D341Med (cell line): ENCODE data around the gene CENPM.

Source experiments
- DNase-seq: peaks from one replicate; pipeline ENCODE4 v3.0.0; 2012; ENCODE audit warnings: low spot score

CENPM gene

DNA sequence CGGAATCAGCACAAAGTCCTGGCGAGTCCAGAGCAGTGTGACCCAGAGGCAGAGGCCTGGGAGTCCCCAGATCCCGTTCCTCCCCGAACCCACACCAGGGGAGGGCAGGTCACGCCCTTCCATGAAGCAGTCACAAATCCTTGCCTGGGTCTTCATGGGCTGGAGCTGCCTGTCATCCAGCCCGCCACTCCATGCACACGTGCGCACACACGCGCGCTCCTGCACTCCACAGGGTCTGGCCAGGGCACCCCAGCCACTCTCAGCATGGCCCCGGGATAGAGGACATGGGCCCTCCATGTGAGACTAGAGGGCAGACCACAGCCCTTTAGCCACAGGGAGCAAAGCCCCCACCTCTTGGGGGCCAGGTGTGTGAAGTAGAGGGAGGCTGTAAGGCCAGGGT is 14.6 kb downstream of the CENPM start:
- DNase-seq = no peak

DNA sequence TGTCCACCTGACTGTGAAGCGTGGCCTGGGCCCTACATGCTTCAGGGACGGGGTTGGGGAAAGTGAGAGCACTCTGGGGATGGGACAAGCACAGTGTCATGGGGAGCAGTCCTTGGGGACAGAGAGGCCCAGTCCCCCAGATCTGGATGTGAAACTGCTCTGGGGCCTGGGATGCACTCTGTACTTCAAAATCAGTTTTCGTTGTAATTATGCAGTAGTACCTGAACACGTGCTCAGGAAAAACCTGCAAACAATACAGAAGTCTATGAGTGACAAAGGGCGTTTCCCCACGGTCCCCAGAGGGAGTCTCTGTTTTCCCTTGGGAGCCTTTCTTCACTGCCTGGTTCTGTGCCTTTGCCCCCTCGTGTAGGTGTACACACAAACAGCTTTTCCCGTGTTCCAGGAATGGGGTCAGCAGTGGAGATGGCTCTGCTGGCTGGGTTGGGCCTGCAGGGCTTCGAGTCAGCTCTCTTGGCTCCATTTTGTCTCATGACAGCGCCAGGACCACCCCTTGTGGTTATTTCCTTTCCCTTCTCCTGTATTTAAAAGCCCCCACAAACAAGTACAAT is 15.2 kb downstream of the CENPM start:
- DNase-seq = no peak

- DNase-seq = no peak
Measured at GRCh38 chr22:41929418-41929810, 17.5 kb downstream of the CENPM start.

- no peak for DNase-seq
Measured at GRCh38 chr22:41928593-41929417, 18.1 kb downstream of the CENPM start.

- DNase-seq = no peak
Measured at GRCh38 chr22:41927813-41928212, 19.1 kb downstream of the CENPM start.

DNA sequence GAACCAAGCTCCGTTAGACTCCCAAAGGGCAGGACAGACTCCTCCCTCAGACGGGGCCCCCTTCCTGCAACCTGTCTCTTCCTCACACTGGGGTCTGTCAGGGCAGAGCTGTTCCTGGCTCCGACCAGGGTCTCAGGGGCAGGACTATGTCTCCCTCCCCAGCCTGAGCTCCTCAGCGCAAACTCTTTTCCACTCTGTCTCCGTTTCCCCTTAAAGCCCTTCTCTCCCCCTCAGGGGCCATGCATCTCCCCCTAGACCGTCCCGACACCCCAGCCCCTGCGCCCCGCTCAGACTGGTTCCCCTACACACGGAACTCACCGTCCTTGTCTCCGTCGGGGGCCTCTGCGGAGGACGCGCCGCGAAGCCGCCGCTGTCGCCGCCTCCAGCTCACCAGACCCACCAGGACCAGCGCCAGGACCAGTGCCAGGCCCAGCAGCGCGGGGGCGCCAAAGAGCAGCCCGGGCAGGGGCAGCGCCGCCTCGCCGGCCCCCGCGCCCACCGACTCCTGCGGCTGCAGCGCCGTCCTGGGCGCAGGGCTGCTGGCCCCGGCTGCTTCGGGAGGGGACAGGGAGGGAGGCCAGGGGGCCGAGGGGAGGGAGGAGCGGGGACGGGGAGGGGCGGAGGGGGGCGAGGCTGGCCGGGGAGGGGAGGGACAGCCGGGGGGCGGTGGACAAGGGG is 21.0 kb downstream of the CENPM start:
- DNase-seq = peak; percentile 89

GRCh38 chr22:41923595-41924276 is 23.2 kb downstream of the CENPM start:
- no peak for DNase-seq

DNA sequence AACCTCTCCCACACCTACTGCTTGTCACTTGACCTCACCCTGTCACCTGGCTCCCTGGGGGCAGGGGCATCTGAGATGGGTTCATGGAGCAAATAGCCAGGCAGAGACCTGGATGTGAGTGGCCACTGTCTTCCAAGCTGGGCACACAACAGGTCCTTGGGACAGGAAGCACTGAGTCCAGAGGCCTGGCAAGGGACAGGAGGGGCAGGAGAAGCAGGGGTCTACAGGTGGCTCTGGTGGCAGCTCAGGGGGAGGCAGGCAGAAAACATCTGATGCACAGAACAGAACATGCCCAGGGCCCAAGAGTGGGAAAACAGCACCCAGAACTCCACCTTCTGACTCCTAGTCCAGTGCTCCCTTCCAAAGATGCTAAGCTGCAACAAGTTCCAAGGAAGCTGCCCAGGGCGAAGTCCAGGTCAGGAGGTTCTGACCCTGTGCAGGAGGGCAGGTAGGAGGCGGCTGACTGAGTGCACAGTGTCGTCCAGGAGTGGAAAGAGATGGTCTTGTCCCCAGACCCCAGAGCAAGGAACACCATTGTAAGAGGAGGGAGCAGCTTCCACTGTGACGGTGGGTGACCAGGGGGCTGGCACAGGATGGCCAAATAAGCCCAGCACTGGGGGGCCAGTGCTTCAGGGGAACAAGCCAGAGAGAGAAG is 23.9 kb downstream of the CENPM start:
- no peak for DNase-seq

DNA sequence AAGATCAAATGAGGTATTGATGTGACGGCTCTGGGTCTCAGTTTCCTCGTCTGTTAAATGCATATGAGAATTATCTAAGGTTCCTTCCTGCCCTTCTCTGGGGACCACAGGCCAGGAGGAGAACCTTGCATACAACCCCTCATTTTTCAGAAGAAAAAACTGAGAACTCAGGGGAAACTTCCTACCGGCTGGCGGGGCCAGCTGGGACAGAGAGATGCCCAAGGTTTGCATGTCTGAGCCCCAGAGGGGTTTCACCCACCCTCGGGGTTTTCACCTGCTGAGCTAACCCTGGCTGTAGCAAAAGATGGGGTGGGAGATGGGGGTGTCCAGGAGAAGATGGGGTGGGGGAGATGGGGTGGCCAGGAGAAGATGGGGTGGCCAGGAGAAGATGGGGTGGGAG is 24.6 kb downstream of the CENPM start:
- no peak for DNase-seq

DNA sequence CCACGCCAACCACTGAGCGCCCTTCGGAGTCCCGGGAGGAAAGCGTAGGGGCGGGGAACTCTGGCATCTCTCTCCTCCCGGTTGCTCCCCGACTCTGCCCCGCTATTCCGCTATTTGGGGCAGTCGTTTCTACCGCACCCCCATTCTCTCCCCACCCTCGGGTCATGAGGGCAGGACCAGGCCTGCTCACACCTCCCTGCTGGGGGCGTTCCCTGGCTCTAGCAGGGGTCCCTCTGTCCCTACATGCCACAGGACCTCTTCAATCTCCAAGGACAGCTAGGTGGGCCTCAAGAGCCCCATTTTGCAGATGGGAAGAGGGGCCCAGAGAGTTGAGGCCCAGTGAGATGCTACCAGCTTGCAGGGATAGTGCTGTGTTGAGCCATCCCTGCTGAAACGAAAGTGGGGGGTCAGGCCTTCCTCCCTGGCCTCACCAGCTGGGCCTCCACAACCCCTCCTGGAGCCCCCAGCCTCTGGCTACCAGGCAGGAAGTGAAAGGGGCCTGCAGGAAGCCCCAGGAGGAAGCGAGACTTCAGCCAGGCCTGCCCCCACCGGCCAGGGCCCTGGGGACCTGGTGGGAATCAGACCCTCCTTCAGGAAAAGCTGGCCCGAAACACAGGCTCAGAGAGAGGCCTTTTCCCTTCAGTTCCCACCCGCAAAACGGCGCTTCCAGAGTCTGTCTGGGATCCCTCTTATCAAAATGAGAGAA is 26.5 kb downstream of the CENPM start:
- no peak for DNase-seq

GRCh38 chr22:41919357-41920224 is 27.4 kb downstream of the CENPM start:
- DNase-seq = peak; percentile 67

- DNase-seq = peak; percentile 75
Measured at GRCh38 chr22:41917903-41918791, 28.8 kb downstream of the CENPM start.

- no peak for DNase-seq
Measured at GRCh38 chr22:41917375-41917902, 29.5 kb downstream of the CENPM start.

GRCh38 chr22:41916745-41917358 is 30.1 kb downstream of the CENPM start:
- no peak for DNase-seq

GRCh38 chr22:41915786-41916493 is 31.0 kb downstream of the CENPM start:
- no peak for DNase-seq

DNA sequence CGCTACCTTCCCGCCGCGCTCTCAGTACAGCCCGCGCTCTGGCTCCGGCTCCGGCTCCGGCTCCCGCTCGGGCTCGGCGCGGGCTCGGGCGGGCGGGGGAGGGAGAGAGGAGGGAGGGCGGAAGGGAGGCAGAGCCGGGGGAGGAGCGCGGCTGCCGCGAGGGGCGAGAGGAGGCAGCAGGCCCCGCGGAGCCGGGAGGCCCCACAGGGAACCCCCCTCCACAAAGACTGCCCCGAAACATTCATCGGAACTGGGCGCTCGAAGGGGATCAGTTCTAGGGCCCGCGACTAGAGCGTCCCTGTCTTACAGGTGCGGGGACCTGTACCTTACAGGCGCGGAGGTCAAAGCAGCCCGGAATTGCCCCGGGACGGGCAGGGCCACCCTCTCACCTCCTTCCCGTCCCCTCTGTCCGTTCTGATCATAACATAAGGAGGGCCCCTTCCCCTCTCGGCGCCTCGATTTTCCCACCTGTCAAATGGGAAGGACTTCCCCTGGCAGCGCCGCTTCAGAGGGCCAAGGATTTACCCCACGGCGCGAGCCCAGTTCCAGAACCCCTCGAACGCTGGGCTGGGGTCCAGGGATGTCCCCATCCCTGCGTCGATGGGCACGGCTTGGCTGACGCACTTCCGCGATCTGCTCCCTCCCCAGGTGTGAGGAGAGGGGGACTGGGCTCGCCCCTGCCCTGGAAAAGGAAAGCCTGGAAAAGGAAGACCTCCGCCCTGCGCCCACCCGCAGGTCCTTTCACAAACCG is 31.7 kb downstream of the CENPM start, which contains the start of gene SHISA8:
Gene SHISA8 (minus strand): TSS at position 40 of the 751 bp plus-strand sequence. CDS start 407 bp downstream, outside the sequence.
- no peak for DNase-seq

- peak; percentile 86 for DNase-seq
Measured at GRCh38 chr22:41914611-41915034, 32.3 kb downstream of the CENPM start.
